A549 (cell line): ENCODE results near the gene ZSCAN30. TPM values are rescaled to one million over a fixed set of nuclear protein-coding genes. Genes with fewer than 3 reads are reported as not detected.
A peak's percentile ranks its signal among the peaks of the same experiment; 100 is the strongest.

ENCODE experiments used
- ATAC-seq, 2 experiments: fragments of 200-7000 bp in 1 of 2; fragments of >200 bp in 1 of 2; cut with Nextera tagmentation in 1 of 2; cut with Tn5 transposase in 1 of 2; 3 replicates each; pipeline versions ENCODE4 v1.8.0 to v1.9.1; 2018 to 2020; ENCODE audit warnings: mild to moderate bottlenecking in 1 of 2, moderate library complexity in 1 of 2
- CTCF ChIA-PET: fragments of 300-600 bp; sonication (Branson Sonifier 250); formaldehyde crosslinking; extraction: SDS; loops from one replicate; lab custom pipeline; 2021; ENCODE audit warnings: antibody characterized with exemption, inconsistent platforms; lab: Yijun Ruan, JAX
- POLR2A ChIA-PET: fragments of 350-600 bp; formaldehyde crosslinking; extraction: SDS; loops from one replicate; lab custom pipeline; 2021; ENCODE audit warnings: antibody characterized with exemption, inconsistent platforms; lab: Yijun Ruan, JAX
- DNase-seq, 2 experiments: peaks; one replicate each; pipeline versions ENCODE4 v3.0.0 to v3.0.0-alpha.2; 2011 to 2016; ENCODE audit warnings: low read depth in 1 of 2, low spot score in 1 of 2
- FAIRE-seq: peaks from 2 replicates; lab custom pipeline; 2011; peaks lifted over from hg19 to GRCh38; lab: Jason Lieb, UNC
- H3K27ac ChIP-seq, 2 experiments: fragments of >200 bp; sonication (Bioruptor Twin); formaldehyde crosslinking; 3 replicates each; pipeline ENCODE4 v1.5.1; 2016 to 2017
- H3K4me1 ChIP-seq: fragments of >200 bp; sonication (Bioruptor Twin); formaldehyde crosslinking; 3 replicates; pipeline ENCODE4 v1.6.1; 2016
- H3K4me2 ChIP-seq: fragments of >200 bp; sonication (Bioruptor Twin); formaldehyde crosslinking; 3 replicates; pipeline ENCODE4 v1.6.1; 2016
- H3K4me3 ChIP-seq: fragments of >200 bp; sonication (Bioruptor Twin); formaldehyde crosslinking; 3 replicates; pipeline ENCODE4 v1.5.1; 2016
- H3K9me3 ChIP-seq: fragments of >200 bp; sonication (Bioruptor Twin); formaldehyde crosslinking; 3 replicates; pipeline ENCODE4 v1.6.1; 2016
- CEBPB ChIP-seq, 2 experiments: fragments of >200 bp in 1 of 2; sonication (Bioruptor Twin) in 1 of 2; formaldehyde crosslinking in 1 of 2; IDR thresholded peaks; 2 replicates each; pipeline ENCODE4 v1.6.1; 2012 to 2016
- CHD4 ChIP-seq: fragments of 200-600 bp; sonication (generic); IDR thresholded peaks from 2 replicates; pipeline ENCODE4 v1.6.1; 2016; ENCODE audit warnings: antibody characterized with exemption, mild to moderate bottlenecking, borderline replicate concordance
- EHF ChIP-seq: fragments of 250-450 bp; sonication (Bioruptor Pico); IDR thresholded peaks from 2 replicates; pipeline ENCODE4 v1.5.0; 2020; ENCODE audit warnings: mild to moderate bottlenecking
- ESRRA ChIP-seq: fragments of 150-350 bp; IDR thresholded peaks from 2 replicates; pipeline ENCODE4 v1.6.1; 2014; ENCODE audit warnings: mild to moderate bottlenecking, low read length, borderline replicate concordance
- JUN ChIP-seq, 2 experiments: fragments of >200 bp; sonication (Bioruptor Twin); formaldehyde crosslinking; IDR thresholded peaks; 2 replicates in 1 of 2; 3 replicates in 1 of 2; pipeline ENCODE4 v1.6.1; 2016 to 2017
- MAFK ChIP-seq: fragments of 450-650 bp; IDR thresholded peaks from 2 replicates; pipeline ENCODE4 v1.6.1; 2014; ENCODE audit not compliant: partially characterized antibody
- MAZ ChIP-seq: fragments of 150-350 bp; IDR thresholded peaks from 2 replicates; pipeline ENCODE4 v1.6.1; 2014; ENCODE audit warnings: antibody characterized with exemption, low read depth, low read length, borderline replicate concordance
- POLR2A ChIP-seq: IDR thresholded peaks from 2 replicates; pipeline ENCODE4 v1.6.1; 2012; ENCODE audit warnings: mild to moderate bottlenecking, low read length
- RCOR1 ChIP-seq: fragments of 150-350 bp; IDR thresholded peaks from 2 replicates; pipeline ENCODE4 v1.6.1; 2014; ENCODE audit warnings: antibody characterized with exemption, low read length, low read depth
- REST ChIP-seq: fragments of 200-600 bp; sonication (generic); IDR thresholded peaks from 2 replicates; pipeline ENCODE4 v1.6.1; 2016; ENCODE audit warnings: antibody characterized with exemption, mild to moderate bottlenecking, moderate library complexity
- RFX5 ChIP-seq: fragments of 450-650 bp; IDR thresholded peaks from 2 replicates; pipeline ENCODE4 v1.7.1; 2014; ENCODE audit warnings: antibody characterized with exemption, mild to moderate bottlenecking, moderate library complexity
- RNF2 ChIP-seq: fragments of 200-600 bp; sonication (generic); IDR thresholded peaks from 2 replicates; pipeline ENCODE4 v1.6.1; 2016; ENCODE audit warnings: low read depth, mild to moderate bottlenecking, antibody characterized with exemption, moderate library complexity, borderline replicate concordance
- SMC3 ChIP-seq: fragments of >200 bp; sonication (Bioruptor Twin); formaldehyde crosslinking; IDR thresholded peaks from 3 replicates; pipeline ENCODE4 v1.6.1; 2018; ENCODE audit warnings: inconsistent platforms
- USF2 ChIP-seq: fragments of 450-650 bp; IDR thresholded peaks from 2 replicates; pipeline ENCODE4 v1.6.1; 2014; ENCODE audit warnings: antibody characterized with exemption
- ZC3H11A ChIP-seq: fragments of 450-650 bp; IDR thresholded peaks from 2 replicates; pipeline ENCODE4 v1.6.1; 2014; ENCODE audit warnings: antibody characterized with exemption, mild to moderate bottlenecking
- ZFP36 ChIP-seq: fragments of 450-650 bp; IDR thresholded peaks from 2 replicates; pipeline ENCODE4 v1.6.1; 2014; ENCODE audit warnings: borderline replicate concordance; ENCODE audit not compliant: partially characterized antibody
- WGBS: methylation state at CpG from one replicate; pipeline ENCODE4 v1.1.6; 2017; ENCODE audit errors: missing lambda C conversion rate; 5-methylcytosine and 5-hydroxymethylcytosine counted together
- polyA plus RNA-seq, 4 experiments: library from polyadenylated mRNA; depleted of rRNA in 3 of 4; stranded (reverse); fragments of >200 nt; fragmentation: RNase III in 1 of 4; extraction: RNeasy Plus Mini Kit Qiagen cat#74134 plus additional on column Dnase treatment in 1 of 4; gene quantifications; 2 replicates in 3 of 4; 3 replicates in 1 of 4; pipeline ENCODE4 v1.2.3, GENCODE V29; 2011 to 2017
- TF ChIP-seq, protein P1 (sequence below): IDR thresholded peaks from 2 replicates; pipeline ENCODE4 v1.6.1; 2012
- TF ChIP-seq, protein P2 (sequence below): IDR thresholded peaks from 2 replicates; pipeline ENCODE4 v1.6.1; 2012; ENCODE audit warnings: low read depth, borderline replicate concordance

Gene ZSCAN30
- polyA plus RNA-seq, 2 of the 4 experiments (the other 2 are of a cell fraction), result 2.9 to 3.0 TPM

GRCh38 chr18:35264409-35264808 is 25.6 kb downstream of the ZSCAN30 start:
- 42% methylated on average over 2 of the region's 2 CpGs for WGBS
- TF ChIP-seq SMC3 (no peak), MAZ (no peak), RCOR1 (no peak), REST (no peak), RNF2 (no peak), ZC3H11A (no peak), MAFK (peak; percentile 33)
- TF ChIP-seq, protein P1, sequence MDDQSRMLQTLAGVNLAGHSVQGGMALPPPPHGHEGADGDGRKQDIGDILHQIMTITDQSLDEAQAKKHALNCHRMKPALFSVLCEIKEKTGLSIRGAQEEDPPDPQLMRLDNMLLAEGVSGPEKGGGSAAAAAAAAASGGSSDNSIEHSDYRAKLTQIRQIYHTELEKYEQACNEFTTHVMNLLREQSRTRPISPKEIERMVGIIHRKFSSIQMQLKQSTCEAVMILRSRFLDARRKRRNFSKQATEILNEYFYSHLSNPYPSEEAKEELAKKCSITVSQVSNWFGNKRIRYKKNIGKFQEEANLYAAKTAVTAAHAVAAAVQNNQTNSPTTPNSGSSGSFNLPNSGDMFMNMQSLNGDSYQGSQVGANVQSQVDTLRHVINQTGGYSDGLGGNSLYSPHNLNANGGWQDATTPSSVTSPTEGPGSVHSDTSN, result no peak
- no peaks in the 10 kb centered on the region for H3K4me1 ChIP-seq
- peaks cover 9% of the 10 kb centered on the region; the same call in 1 of the 3 replicates for H3K9me3 ChIP-seq
- no peak overlapping the region for H3K27ac ChIP-seq
- no peak overlapping the region for H3K4me3 ChIP-seq
- no peak overlapping the region for H3K4me2 ChIP-seq
- ATAC-seq (no peak), DNase-seq (no peak), FAIRE-seq (no peak)
- ChIA-PET POLR2A (no interaction called here), CTCF (no interaction called here)

DNA sequence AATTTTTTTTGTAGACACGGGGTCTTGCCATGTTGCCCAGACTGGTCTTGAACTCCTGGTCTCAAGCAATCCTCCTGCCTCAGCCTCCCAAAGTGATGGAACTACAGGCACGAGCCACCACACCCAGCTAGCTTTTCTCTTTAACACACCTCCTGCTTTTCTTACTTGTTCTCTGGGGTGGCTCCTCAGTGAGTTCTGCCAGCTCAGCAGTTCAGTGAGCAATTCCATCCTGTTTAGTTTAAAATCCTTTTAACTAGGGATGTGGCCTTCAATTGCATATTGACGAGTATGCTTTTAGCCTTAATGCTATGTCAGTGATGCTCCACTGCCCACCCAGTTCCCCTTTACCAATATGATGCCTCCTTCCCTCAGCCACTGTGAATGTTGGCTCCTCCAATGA is 33.1 kb downstream of the ZSCAN30 start:
- DNase-seq, result no peak
- Histone ChIP-seq H3K27ac (no peak overlapping the region), H3K4me3 (no peak overlapping the region)
- POLR2A ChIA-PET, result no interaction called here
- ATAC-seq, result no peak
- FAIRE-seq, result no peak
- no peak for TF ChIP-seq RFX5
- peak; percentile 50 for TF ChIP-seq MAFK
- TF ChIP-seq, protein P2, sequence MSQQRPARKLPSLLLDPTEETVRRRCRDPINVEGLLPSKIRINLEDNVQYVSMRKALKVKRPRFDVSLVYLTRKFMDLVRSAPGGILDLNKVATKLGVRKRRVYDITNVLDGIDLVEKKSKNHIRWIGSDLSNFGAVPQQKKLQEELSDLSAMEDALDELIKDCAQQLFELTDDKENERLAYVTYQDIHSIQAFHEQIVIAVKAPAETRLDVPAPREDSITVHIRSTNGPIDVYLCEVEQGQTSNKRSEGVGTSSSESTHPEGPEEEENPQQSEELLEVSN, result no peak
- TF ChIP-seq, all 56 proteins: peak for 1
- Histone ChIP-seq H3K4me1 (no peaks in the 10 kb centered on the region), H3K4me2 (no peak overlapping the region), H3K9me3 (peaks cover 33% of the 10 kb centered on the region)
- CTCF ChIA-PET, result no interaction called here
- 42% methylated on average over 3 of the region's 3 CpGs for WGBS

DNA sequence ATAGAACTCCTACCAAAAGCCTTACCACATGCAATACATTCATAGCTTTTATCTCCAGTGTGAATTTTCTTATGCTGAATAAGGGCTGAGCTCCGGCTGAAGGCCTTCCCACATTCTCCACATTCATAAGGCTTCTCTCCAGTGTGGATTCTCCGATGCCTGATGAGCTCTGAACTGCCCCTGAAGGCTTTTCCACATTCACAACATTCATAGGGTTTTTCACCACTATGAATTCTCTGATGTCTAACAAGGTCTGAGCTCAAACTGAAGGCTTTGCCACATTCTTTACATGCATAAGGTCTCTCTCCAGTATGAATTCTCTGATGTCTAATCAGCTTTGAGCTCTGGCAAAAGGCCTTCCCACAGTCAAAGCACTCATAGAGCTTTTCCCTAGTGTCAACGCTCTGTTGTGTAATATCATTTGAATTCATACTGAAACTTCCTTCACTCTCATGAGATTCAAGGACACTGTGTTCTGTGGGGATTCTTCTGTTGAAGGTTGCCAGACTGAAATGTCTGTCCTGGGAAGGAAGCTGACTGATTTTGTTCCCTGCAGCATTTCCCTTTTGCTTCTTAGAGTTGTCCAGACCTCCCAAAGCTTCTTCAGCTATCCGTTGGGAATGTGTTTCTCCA is 36.3 kb downstream of the ZSCAN30 start:
- Histone ChIP-seq H3K4me3 (no peak overlapping the region), H3K27ac (no peak overlapping the region), H3K4me2 (no peak overlapping the region), H3K9me3 (peaks cover 55% of the 10 kb centered on the region), H3K4me1 (no peaks in the 10 kb centered on the region)
- ChIA-PET CTCF (interaction anchor here (1.1 kb wide), 1 partner anchor 10 kb away, joined by 3 read pairs; no protein-coding TSS in a partner anchor), POLR2A (no interaction called here)
- ATAC-seq (no peak), FAIRE-seq (no peak), DNase-seq (no peak)
- TF ChIP-seq CEBPB (IDR thresholded peaks at IDR 0.05), result no peak
- 50% methylated on average over 4 of the region's 4 CpGs for WGBS

DNA sequence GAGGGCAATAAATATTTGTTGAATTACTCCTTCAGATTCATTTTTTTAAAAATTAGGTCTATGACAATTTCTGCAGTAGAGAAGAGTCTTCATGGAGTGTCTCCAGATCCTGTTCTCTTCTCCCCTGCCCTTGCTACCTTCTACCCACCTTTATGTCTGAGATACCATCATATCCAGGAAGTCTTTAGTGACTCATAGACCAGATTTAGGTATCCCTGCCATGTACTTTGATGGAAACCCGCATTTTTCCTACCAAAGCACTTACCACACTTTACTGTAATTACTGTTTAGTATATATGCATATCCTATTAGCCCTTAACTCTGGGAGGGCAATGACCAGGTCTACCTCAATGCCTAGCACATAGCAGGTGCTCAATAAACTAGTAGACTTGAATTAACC is 37.6 kb downstream of the ZSCAN30 start:
- Histone ChIP-seq H3K9me3 (peaks cover 67% of the 10 kb centered on the region), H3K4me1 (no peaks in the 10 kb centered on the region), H3K4me3 (no peak overlapping the region), H3K4me2 (no peak overlapping the region), H3K27ac (no peak overlapping the region)
- TF ChIP-seq JUN (IDR thresholded peaks at IDR 0.05) (no peak), ESRRA (no peak), USF2 (no peak), ZFP36 (no peak), EHF (CRISPR knock-in tag) (no peak), CHD4 (no peak), POLR2A (no peak)
- WGBS, result 39% methylated on average over 1 of the region's 1 CpG
- no peak for ATAC-seq
- POLR2A ChIA-PET, result no interaction called here
- DNase-seq, result no peak
- CTCF ChIA-PET, result no interaction called here
- no peak for FAIRE-seq
